HUDEP-2 (cell line): ENCODE results near the gene FLYWCH2.

Source experiments
- DNase-seq, 76 experiments: peaks; one replicate each; lab custom pipeline; 2025; ENCODE audit not compliant: unreplicated experiment in 76 of 76; lab: John Stamatoyannopoulos, UW

Gene FLYWCH2, protein sequence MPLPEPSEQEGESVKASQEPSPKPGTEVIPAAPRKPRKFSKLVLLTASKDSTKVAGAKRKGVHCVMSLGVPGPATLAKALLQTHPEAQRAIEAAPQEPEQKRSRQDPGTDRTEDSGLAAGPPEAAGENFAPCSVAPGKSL

DNA sequence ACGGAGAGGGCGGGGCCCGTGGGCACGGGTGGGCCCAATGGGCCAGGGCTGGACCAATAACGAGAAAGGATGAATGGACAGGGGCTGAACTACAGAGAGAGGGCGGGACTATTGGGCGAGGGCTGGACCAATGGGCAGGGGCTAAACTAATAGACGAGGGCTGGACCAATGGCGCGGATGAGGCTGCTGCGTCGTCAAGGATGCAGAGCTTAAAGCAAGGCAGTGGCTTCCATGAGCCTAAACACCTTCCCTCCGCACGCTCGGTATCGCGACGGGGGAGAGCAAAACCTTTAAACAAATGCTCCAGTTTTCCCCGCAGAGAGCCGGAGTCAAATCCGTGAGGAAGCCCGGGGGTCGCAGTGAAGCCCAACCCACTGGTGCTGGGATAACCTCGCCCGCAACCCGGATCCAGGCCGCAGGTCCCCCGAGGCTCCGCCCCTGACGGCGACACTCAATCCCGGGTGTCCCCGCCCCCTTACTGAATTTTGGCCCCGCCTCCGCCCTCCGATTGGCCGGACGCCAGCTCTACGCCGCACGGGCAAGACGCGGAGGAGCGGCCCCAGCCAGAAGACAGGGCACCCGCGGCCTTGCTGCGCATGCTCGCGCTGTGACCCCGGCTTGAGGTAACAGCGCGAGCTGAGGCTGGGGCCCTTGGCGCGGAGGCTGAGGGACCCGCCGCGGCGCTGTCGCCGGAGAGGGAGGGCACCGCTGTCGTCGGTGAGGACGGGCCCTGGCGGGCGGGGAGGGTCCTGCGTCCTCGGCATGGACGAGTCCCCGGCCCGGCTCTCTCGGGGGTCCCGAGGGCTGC is at the start of gene FLYWCH2:
TSS of gene FLYWCH2 (plus strand) at position 566 of the 808 bp plus-strand sequence. CDS start 13,235 bp downstream, outside the sequence.
- DNase-seq = peak in 75 of 76 experiments; percentile 78 to 99 (median 96)

DNA sequence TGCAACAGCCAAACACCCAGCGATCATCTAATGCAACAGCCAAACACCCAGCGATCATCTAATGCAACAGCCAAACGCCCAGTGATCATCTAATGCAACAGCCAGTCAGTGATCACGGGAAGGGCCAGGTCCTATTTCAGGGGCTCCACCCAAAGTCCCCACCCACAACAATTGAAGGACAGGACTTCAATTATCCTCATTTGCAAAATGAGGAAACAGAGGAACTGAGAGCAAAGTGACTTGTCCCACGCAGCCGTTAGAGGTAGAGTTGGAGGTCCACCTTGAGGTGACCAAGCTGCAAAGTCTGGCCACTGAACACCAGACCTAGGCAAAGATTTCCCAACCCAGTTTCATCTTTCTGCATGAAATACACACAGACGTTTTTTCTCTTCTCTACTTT is 49.2 kb upstream of the FLYWCH2 start:
- no peak for DNase-seq

DNA sequence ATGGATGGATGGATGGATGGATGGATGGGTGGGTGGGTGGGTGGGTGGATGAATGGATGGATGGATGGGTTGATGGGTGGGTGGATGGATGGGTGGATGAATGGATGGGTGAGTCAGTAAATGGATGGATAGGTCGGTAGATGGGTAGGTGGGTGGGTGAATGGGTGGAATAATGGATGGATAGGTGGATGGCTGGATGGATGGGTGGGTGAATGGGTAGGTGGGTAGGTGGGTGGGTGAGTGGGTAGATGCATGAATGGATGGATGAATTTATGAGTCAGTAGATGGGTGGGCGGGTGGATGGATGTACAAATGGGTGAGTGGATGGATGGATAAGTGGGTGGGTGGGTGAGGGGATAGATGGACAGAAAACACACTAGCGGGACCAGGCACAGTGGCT is 48.0 kb upstream of the FLYWCH2 start:
- DNase-seq = no peak

DNA sequence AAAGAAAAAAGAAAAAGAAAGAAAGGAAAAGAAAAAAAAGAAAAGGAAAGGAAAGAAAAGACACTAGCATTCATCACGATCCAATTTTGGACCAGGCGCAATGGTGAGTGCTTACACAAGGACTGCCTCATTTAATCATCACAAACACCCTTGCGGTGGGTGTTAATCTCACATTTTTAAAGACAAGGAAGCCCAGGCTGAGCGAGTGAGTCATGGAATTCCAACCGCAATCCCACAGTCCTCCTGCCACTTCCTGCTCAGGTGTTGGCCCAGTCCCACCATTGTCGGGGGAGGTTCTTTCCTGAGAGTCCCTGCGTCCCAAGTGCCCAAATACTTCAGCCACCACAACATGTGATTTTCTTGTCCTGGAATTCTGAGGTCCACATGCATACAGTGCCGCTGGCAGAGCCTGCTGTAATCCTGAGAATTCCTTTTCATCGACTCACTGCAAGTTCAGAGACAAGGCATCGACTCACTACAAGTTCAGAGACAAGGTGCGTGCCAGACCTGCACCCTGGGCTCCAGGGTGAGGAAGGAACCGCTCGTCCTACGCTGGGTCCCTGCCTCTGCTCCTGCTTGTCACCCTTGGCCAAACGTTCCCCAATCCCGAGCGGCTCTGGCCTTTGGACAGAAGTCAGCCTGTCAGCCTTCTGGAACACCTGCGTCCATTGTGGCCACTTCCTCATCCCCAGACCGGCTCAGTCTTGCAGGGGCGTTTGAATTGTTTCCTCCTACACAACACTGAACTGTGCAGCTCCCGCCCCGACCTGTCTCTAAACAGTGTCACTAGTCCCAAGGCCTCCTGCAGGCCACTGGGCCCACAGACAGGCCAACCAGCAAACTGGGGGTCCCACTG is 47.1 kb upstream of the FLYWCH2 start:
- no peak for DNase-seq

DNA sequence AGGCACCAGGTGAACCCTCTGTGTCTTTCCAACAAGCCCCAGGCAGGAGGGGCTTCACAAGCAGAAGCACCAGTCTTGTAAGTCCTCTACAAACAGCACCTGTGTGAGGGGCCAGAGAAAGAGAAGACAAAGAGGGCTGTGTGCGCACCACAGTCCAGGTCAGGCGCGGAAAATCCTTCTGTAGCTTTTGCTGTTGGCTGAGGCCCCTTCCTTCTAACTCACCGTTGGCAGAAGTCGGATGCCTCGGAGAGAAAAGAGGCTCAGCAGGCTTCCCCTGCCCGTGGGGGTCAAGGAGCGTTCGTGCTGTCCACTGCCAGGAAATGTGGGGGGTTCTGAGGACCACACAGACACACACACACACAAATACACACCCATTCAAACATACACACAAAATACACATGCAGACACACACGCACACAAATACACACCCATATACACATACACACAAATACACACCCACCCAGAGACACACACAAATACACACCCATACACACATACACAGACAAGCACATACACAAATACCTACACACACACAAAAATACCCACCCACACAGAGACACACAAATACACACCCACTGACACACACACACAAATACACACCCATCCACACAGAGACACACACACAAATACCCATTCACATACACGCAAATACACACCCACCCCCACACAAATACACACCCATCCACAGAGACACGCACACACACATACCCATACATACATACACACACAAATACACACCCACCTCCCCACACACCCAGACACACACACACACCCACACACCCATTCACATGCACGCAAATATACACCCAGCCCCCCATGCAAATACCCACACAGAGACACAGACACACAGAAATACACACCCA is 46.1 kb upstream of the FLYWCH2 start:
- DNase-seq = no peak

DNA sequence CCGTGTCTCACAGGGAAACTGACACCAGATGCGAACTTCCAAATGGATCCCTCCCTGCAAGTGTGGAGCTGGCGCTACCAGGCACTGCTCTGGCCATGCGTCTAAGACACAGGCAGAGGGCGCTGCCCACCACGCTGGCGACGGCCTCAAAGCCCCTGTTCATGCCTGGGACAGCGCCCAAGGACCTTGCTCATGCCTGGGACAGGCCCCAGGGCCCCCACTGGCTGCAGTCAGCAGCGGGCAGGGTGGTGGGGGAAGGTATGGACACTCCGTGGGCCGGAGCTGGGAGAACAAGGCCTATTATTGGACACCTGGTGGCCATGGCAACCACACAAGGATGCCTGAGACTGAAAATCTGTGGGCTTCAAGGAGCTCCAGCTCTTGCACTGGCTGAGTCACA is 44.1 kb upstream of the FLYWCH2 start:
- peak in 45 of 76 experiments; percentile 2 to 66 (median 31) for DNase-seq

DNA sequence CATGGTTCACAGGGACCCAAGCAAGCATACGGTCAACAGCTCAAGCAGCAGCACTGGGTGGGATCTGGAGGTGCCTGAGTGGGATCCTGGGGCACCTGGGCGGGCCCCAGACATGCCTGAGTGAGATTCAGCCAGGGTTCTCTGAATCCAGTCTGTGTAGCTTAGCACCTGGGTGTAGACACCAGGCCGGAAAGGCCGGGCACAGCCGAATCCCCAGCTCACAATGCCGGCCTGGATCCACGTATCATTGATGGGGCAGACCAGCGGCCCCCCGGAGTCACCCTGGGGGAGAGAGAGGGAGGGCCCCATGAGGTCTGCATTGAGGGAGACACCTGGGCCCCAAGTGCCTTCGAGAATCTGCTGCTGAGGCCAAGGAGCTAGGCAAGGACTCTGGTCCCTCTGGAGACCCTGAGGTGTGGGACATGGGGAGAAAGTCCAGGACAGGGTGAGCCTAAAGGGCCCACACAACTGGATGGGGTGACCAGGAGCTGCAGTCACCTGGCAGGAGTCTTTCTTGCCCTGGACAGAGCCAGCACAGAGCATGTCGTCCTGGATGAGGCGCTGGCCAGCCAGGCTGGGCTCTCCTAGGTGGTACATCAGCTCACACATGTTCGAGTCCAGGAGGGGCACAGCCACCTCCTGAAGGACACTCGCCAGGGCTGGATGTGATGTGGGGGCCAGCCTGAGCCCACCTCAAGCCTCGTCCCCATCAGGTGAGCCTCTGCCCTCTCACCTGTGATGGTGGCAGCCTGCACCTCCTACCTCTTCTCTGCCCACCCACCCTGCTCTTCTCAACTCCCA is 43.2 kb upstream of the FLYWCH2 start:
- DNase-seq = no peak

DNA sequence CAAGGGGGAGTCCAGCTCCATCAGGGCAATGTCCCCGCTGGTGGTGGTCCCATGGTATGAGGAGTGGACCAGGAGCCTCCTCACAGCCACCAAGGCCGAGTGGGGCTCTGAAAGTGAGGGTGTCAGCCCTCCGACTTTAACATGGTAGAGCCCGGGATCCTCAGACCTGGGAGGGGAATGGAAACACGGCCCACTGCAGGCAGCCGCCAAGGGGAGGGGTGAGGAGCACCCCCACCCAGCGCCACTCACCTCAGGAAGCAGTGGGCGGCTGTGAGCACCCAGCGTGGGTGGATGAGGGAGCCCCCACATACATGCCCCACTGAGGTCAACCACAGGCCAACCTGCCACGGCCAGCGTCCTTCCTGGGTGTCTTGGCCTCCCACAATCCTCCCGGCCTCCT is 42.1 kb upstream of the FLYWCH2 start:
- DNase-seq = no peak

DNA sequence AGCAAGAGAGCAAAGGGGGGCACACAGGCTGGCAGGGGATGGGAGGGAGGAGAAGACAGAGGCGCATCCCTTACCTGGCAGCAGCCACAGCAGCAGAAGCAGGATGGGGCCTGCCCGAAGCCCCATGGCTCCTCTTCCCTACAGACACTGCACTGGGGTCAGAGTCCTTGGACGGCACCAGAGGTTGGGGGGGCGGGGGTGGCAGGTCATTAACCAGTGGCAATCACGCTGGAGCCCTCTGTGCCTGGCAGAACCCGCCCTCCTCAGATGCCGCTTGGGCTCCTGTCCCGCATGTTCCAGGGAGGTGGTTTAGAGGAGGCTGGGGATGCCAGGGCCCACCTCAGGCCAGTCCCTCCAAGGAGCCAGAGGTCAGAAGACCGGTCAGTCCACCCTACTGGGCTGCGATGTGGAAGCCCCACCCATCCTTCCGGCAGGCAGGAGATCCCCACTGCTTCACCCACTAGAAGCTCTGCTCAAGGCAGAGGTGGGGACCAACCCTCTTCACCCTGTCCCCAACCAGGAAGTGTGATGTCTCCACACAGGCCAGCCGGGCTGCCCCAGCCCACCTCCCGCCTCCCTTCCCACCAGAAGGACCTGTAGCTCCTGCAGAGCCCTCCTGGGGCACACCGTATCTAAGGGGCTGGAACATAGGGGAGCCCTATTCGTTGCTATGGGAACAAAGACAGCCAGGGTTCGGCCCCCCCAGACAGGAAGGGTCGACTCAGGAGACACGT is 41.2 kb upstream of the FLYWCH2 start:
- DNase-seq = no peak

DNA sequence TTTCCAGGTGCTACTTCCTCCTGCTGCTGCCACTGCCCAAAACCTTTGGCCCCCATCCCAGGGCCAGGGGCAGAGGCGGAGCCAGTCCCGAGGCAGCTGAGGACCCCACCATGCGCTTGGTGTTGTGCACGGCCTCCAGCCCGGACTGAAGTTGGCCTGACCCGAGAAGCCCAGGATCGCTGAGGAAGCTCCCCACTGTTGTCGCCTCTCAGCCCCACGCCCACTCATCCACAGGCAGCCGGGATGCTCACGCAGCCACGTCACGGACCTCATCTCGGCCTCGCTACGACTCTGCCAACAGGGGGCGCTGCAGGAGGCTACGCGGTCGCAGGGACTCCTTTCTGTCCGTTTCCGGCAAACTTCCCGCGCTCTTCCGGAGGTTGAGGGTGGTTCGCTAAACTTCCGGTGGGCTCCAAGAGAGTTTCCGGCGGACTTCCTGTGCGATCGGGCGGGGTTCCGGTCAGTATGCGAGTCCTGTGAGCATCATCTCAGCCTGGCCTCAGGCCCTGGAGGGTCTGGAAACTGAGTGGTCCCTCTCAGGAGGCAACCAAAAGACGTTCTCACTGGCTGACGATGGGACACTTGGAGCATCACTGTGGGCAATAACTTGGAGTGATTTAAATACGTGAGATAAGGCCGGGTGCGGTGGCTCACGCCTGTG is 40.5 kb upstream of the FLYWCH2 start:
- peak in 29 of 76 experiments; percentile 3 to 39 (median 18) for DNase-seq

DNA sequence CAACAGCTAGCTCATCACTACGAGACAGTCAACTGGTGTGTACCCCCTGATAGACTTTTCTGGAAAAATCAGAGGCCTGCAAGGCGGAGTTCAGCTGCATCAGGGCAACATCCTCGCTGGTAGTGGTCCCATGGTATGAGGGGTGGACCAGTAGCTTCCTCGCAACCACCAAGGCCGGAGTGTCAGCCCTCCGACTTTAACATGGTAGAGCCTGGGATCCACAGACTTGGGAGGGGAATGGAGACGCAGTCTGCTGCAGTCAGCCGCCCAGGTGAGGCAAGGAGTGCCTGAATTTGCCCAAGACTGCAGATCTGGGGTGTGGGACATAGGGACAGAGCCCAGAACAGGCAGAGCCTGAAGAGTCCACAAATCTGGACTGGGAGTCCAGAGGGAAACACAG is 39.5 kb upstream of the FLYWCH2 start:
- no peak for DNase-seq

DNA sequence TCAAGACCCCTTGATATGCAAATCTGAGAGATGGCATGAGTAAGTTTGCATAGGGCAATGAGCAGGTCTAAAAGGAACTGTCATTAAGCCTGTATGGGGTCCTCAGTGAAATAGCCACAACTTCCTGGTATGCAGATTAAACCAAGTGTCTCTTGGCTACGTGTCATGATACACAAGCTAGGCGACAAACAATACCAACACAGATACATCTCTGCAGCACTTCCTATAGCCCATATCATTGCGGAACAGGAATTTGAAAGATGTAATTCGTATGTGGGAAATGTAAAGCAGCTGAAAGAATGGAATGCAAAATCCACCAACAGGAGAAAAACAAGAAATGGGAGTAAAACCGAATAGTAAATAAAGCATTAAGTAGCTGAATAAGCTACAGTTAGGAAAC is 37.9 kb upstream of the FLYWCH2 start:
- DNase-seq = no peak

DNA sequence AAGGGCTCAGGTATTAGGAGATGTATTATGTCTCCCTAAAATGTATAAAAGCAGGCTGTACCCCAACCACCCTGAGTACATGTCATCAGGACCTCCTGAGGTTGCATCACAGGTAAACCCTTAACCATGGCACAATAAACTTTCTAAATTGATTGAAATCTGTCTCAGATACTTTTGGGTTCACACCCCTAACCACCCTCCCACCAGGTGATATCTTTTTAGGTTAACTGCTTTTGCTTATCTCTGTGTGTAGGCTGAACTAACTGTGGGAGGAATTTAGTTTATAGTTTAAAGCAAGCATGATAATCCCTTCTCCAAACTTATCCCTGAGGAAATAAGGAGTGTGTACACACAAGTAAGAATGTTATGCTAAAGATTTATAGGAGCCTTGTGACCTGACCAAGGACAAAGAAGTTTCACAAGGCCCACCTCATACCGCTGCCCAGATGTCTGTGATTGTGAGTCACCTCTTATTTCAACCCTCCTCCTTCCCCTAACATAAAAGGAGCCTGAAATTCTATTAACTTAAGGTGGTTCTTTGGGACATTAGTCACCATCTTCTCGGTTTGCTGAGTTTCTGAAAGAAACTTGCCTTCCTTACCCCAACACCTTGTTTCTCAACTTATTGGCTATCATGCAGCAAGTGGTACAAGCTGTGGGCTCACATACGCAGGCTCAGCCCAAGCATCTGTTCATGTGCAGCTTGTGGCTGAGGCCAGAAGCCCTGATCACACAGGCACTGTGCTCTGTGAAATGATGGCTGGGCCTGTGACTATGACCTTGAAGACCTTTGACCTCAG is 36.3 kb upstream of the FLYWCH2 start:
- no peak for DNase-seq

DNA sequence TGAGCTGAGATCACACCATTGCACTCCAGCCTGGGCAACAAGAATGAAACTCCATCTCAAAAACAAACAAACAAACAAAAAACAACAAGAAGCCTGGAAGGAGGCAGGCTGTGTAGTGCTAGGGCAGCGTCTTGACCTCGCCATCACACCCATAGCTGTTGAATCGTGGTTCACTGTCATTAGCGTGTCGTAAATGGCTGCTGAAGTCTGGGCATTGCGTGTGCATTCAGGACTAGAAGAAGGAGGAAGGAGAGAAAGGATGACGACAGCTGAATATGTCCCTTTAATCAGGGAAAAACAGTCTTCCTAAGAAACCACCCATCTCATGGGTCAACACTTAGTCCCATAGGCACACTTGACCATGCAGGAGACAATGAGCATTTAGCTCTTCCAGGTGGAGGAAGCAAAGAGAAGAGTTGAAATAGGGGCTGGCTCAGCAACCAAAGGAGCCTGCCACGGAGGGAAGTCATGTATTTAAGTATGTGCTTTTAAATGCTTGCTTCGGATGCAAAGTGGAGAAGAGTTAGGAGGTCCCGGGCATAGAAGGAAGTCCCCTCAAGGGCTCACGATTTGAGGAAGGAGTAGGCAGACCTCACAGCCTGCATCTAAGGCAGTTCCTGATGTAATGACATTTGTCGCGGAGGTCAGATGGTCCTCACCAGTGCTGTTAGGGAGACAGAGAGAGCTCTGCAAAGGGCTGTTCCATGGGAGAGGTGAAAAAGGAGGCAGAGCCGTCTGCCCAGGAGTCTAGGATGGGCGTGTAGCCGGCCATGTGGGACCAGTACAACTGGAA is 33.9 kb upstream of the FLYWCH2 start:
- DNase-seq = no peak

DNA sequence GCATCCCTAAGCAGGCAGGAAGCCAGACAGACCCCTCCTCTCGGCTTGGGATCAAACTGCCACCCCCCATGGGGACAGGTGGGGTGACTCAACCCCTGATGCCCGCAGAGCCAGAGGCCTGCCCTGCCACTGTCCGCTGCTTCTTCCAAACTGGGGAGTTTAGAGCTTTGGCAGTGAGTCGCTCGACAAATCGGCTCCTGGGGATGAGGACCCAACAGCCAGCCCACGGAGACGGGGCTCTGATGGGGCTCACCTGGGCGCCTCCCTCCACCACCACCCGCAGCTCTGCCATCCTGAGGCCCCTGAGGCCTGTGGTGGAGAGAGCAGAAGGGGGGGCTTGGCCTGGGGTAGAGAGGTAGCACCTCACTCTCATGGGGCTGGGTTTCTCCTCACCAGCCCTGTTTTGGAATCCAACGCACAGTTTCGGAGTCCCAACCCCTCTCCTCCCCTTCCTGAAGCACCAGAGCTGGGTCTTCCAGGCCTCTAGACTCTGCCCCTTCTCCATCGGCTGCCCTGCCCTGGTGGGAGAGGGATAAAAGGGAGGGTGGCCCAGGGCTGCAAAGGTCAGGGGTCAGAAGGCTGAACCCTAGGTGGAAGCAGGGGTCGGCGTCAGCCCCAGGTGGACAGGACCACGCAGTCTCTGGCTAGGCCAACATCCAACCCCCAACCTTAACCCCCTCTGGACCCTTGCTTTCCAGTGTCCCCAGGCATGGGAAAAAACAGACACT is 30.8 kb upstream of the FLYWCH2 start:
- no peak for DNase-seq
